HepG2 (cell line): Measurements from ENCODE around the gene ST14. TPM values are rescaled to one million over a fixed set of nuclear protein-coding genes. Genes with fewer than 3 reads are reported as not detected.
A peak's percentile ranks its signal among the peaks of the same experiment; 100 is the strongest.

Experiments used
- ARID5B ChIP-seq: IDR thresholded peaks from 2 replicates; pipeline ENCODE4 v1.4.0; 2020; ENCODE audit warnings: mild to moderate bottlenecking, missing genetic modification reagents
- GATAD1 ChIP-seq: IDR thresholded peaks from 2 replicates; pipeline ENCODE4 v1.6.1; 2016; ENCODE audit warnings: missing genetic modification reagents, missing compliant biosample characterization
- HDAC2 ChIP-seq: sonication (generic); formaldehyde crosslinking; IDR thresholded peaks from 2 replicates; pipeline ENCODE4 v1.4.0; 2020; ENCODE audit warnings: missing genetic modification reagents
- MBD4 ChIP-seq: IDR thresholded peaks from 2 replicates; pipeline ENCODE4 v1.6.1; 2012; ENCODE audit warnings: low read length, inconsistent platforms, borderline replicate concordance
- NFYB ChIP-seq: sonication (generic); formaldehyde crosslinking; IDR thresholded peaks from 2 replicates; pipeline ENCODE4 v1.4.0; 2020; ENCODE audit warnings: missing genetic modification reagents
- TP53 ChIP-seq: sonication (generic); formaldehyde crosslinking; conservative IDR thresholded peaks from 2 replicates; pipeline ENCODE4 v1.4.0; 2020; ENCODE audit warnings: missing genetic modification reagents
- ZNF710 ChIP-seq: sonication (generic); formaldehyde crosslinking; IDR thresholded peaks from 2 replicates; pipeline ENCODE4 v1.5.0; 2020; ENCODE audit warnings: mild to moderate bottlenecking, missing genetic modification reagents, borderline replicate concordance
- polyA plus RNA-seq, 8 experiments: library from polyadenylated mRNA; depleted of rRNA in 3 of 8; stranded (reverse) in 7 of 8; unstranded in 1 of 8; fragments of >200 nt; fragmentation: Illumina TruSeq in 4 of 8; extraction: Trizol in 4 of 8; gene quantifications; 2 replicates each; pipeline versions ENCODE4 v1.2.1 to v1.2.3, GENCODE V29; 2011 to 2016; ENCODE audit warnings: low read depth in 4 of 8, missing spikeins in 1 of 8, mixed read lengths in 1 of 8; ENCODE audit not compliant: insufficient read depth in 1 of 8
- total RNA-seq, 5 experiments: library from RNA; depleted of rRNA; stranded (reverse); fragments of >200 nt; fragmentation: Illumina TruSeq; extraction: Trizol; gene quantifications; 2 replicates each; pipeline ENCODE4 v1.2.3, GENCODE V29; 2016; ENCODE audit warnings: low read depth in 1 of 5
- TF ChIP-seq, protein P1 (sequence below): sonication (generic); formaldehyde crosslinking; IDR thresholded peaks from 2 replicates; pipeline ENCODE4 v1.4.0; 2020; ENCODE audit warnings: mild to moderate bottlenecking, low read depth, missing genetic modification reagents
- TF ChIP-seq, protein P2 (sequence below): sonication (generic); formaldehyde crosslinking; IDR thresholded peaks from 2 replicates; pipeline ENCODE4 v1.9.0; 2021; ENCODE audit warnings: mild to moderate bottlenecking, missing genetic modification reagents
- TF ChIP-seq, protein P3 (sequence below): sonication (generic); formaldehyde crosslinking; IDR thresholded peaks from 2 replicates; pipeline ENCODE4 v1.4.0; 2020; ENCODE audit warnings: missing genetic modification reagents

Gene ST14
- total and polyA plus RNA-seq, 2 of the 13 experiments (the other 11 are each of a cell fraction or from before 2014, with no cell fraction given), result 0.88 to 1.4 TPM

DNA sequence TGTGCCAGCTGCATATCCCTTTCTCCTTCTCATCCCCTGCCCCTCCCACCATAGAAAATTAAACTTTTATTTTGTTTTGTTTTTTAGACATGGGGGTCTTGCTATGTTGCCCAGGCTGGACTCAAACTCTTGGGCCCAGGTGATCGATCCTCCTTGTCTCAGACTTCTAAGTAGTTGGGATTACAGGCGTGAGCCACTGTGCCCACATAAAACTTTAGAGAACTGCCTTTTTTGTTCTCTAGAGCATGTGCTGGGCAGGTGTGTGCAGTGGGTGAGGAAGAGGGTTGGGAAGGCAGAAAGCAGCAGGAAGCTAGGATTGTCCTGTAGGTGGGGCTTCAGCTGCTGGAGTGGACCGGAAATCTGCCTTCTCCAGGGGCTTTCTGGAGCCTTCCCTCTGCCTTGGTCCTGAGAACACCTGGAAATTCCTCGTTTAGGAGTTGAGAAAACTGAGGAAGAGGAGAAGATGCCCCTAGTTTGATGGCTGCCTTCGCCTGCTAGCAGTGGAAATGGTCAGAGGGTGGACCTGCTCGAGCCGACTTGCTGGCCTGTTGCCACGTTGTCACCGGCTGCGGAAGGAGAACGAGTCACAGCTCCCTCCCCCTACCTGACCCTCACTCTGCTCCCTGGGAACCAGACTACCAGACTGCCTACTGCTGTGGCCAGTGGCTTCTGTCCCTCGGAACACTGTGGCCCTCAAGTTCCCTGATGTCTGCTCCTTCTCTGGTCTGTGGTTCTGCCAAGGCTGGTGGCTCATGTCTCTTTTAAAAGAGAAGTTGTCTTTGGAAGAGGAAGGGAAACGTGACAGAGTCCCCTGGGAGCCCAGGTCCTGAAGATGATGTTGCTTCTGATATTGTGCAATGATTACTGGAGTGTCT lies 4.0 kb downstream of the ST14 start (continued):
- 0 out of 2 replicates have a peak, but pooled peaks have one; percentile 27 for TF ChIP-seq ZNF710
- TF ChIP-seq, protein P1, sequence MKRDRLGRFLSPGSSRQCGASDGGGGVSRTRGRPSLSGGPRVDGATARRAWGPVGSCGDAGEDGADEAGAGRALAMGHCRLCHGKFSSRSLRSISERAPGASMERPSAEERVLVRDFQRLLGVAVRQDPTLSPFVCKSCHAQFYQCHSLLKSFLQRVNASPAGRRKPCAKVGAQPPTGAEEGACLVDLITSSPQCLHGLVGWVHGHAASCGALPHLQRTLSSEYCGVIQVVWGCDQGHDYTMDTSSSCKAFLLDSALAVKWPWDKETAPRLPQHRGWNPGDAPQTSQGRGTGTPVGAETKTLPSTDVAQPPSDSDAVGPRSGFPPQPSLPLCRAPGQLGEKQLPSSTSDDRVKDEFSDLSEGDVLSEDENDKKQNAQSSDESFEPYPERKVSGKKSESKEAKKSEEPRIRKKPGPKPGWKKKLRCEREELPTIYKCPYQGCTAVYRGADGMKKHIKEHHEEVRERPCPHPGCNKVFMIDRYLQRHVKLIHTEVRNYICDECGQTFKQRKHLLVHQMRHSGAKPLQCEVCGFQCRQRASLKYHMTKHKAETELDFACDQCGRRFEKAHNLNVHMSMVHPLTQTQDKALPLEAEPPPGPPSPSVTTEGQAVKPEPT, result no peak
- no peak for TF ChIP-seq HDAC2 (CRISPR knock-in tag)
- 0 out of 2 replicates have a peak, but pooled peaks have one; percentile 54 for TF ChIP-seq TP53 (CRISPR knock-in tag)
- TF ChIP-seq, protein P2, sequence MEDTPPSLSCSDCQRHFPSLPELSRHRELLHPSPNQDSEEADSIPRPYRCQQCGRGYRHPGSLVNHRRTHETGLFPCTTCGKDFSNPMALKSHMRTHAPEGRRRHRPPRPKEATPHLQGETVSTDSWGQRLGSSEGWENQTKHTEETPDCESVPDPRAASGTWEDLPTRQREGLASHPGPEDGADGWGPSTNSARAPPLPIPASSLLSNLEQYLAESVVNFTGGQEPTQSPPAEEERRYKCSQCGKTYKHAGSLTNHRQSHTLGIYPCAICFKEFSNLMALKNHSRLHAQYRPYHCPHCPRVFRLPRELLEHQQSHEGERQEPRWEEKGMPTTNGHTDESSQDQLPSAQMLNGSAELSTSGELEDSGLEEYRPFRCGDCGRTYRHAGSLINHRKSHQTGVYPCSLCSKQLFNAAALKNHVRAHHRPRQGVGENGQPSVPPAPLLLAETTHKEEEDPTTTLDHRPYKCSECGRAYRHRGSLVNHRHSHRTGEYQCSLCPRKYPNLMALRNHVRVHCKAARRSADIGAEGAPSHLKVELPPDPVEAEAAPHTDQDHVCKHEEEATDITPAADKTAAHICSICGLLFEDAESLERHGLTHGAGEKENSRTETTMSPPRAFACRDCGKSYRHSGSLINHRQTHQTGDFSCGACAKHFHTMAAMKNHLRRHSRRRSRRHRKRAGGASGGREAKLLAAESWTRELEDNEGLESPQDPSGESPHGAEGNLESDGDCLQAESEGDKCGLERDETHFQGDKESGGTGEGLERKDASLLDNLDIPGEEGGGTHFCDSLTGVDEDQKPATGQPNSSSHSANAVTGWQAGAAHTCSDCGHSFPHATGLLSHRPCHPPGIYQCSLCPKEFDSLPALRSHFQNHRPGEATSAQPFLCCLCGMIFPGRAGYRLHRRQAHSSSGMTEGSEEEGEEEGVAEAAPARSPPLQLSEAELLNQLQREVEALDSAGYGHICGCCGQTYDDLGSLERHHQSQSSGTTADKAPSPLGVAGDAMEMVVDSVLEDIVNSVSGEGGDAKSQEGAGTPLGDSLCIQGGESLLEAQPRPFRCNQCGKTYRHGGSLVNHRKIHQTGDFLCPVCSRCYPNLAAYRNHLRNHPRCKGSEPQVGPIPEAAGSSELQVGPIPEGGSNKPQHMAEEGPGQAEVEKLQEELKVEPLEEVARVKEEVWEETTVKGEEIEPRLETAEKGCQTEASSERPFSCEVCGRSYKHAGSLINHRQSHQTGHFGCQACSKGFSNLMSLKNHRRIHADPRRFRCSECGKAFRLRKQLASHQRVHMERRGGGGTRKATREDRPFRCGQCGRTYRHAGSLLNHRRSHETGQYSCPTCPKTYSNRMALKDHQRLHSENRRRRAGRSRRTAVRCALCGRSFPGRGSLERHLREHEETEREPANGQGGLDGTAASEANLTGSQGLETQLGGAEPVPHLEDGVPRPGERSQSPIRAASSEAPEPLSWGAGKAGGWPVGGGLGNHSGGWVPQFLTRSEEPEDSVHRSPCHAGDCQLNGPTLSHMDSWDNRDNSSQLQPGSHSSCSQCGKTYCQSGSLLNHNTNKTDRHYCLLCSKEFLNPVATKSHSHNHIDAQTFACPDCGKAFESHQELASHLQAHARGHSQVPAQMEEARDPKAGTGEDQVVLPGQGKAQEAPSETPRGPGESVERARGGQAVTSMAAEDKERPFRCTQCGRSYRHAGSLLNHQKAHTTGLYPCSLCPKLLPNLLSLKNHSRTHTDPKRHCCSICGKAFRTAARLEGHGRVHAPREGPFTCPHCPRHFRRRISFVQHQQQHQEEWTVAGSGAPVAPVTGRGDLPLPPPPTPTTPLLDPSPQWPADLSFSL (CRISPR knock-in tag), result no peak
- no peak for TF ChIP-seq MBD4
- peak; percentile 9; the same call in 1 of the 2 replicates for TF ChIP-seq NFYB (CRISPR knock-in tag)
- TF ChIP-seq, protein P3, sequence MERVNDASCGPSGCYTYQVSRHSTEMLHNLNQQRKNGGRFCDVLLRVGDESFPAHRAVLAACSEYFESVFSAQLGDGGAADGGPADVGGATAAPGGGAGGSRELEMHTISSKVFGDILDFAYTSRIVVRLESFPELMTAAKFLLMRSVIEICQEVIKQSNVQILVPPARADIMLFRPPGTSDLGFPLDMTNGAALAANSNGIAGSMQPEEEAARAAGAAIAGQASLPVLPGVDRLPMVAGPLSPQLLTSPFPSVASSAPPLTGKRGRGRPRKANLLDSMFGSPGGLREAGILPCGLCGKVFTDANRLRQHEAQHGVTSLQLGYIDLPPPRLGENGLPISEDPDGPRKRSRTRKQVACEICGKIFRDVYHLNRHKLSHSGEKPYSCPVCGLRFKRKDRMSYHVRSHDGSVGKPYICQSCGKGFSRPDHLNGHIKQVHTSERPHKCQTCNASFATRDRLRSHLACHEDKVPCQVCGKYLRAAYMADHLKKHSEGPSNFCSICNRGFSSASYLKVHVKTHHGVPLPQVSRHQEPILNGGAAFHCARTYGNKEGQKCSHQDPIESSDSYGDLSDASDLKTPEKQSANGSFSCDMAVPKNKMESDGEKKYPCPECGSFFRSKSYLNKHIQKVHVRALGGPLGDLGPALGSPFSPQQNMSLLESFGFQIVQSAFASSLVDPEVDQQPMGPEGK (CRISPR knock-in tag), result no peak; the same call in none of the 2 replicates
- peak; percentile 44; the same call in 1 of the 2 replicates for TF ChIP-seq ARID5B (CRISPR knock-in tag)
- TF ChIP-seq GATAD1, result no peak
